Measurements from ENCODE around the gene TMEM186.

GRCh38 chr16:8756755-8757154, 40.7 kb downstream of the TMEM186 start:
- TF ChIP-seq EZH2 (IDR thresholded peaks at IDR 0.05; ENCODE audit: low read depth, low read length, severe bottlenecking) (no peak), USF2 (IDR thresholded peaks at IDR 0.05; ENCODE audit: low read length) (no peak), GABPA (IDR thresholded peaks at IDR 0.05; ENCODE audit: borderline replicate concordance, insufficient read depth, low read length) (no peak), RNF2 (IDR thresholded peaks at IDR 0.05; ENCODE audit: borderline replicate concordance, low read depth, low read length, missing control alignments, poor library complexity, severe bottlenecking) (no peak)

Measured in H1 (cell line).